GM12878 (cell line): ENCODE data around the gene ITGAL. TPM values are rescaled to one million over a fixed set of nuclear protein-coding genes. Genes with fewer than 3 reads are reported as not detected.

Source experiments
- BCL11A ChIP-seq: IDR thresholded peaks from 2 replicates; pipeline ENCODE4 v1.6.1; 2011; ENCODE audit warnings: low read depth, low read length
- BHLHE40 ChIP-seq, 2 experiments: fragments of 450-650 bp in 1 of 2; IDR thresholded peaks; 2 replicates each; pipeline ENCODE4 v1.6.1; 2011 to 2017; ENCODE audit warnings: low read depth in 2 of 2, borderline replicate concordance in 1 of 2, improper control_type of control experiment in 1 of 2, low read length in 1 of 2, mild to moderate bottlenecking in 1 of 2
- RELA ChIP-seq: fragments of 450-650 bp; IDR thresholded peaks from 2 replicates; pipeline ENCODE4 v1.8.0; 2014; ENCODE audit warnings: borderline replicate concordance; ENCODE audit not compliant: partially characterized antibody
- ZNF592 ChIP-seq: fragments of 450-650 bp; IDR thresholded peaks from 2 replicates; pipeline ENCODE4 v1.6.1; 2017; ENCODE audit warnings: mild to moderate bottlenecking, moderate library complexity
- polyA plus RNA-seq, 11 experiments: library from polyadenylated mRNA; depleted of rRNA in 4 of 11; unstranded in 6 of 11; stranded (reverse) in 5 of 11; fragments of >200 nt; fragmentation: Nextera tagmentation in 4 of 11; fragmentation: Illumina TruSeq in 1 of 11; extraction: Ambion mirVana in 4 of 11; extraction: Trizol in 1 of 11; gene quantifications; 1 replicate in 1 of 11; 2 replicates in 10 of 11; pipeline versions ENCODE4 v1.2.1 to v1.2.3, GENCODE V29; 2011 to 2016; ENCODE audit warnings: inconsistent platforms in 2 of 11, missing spikeins in 2 of 11, low read depth in 1 of 11
- total RNA-seq, 4 experiments: library from RNA; depleted of rRNA in 3 of 4; stranded (reverse); fragments of >200 nt in 3 of 4; fragmentation: Illumina TruSeq in 1 of 4; extraction: Trizol in 1 of 4; gene quantifications; 2 replicates each; pipeline versions ENCODE4 v1.2.1 to v1.2.3, GENCODE V29; 2013 to 2021
- TF ChIP-seq, protein P1 (sequence below): fragments of 450-650 bp; IDR thresholded peaks from 2 replicates; pipeline ENCODE4 v1.6.1; 2017; ENCODE audit warnings: borderline replicate concordance

The ITGAL gene
- total and polyA plus RNA-seq, 10 of the 15 experiments (the other 5 are each of a cell fraction or from before 2014, with no cell fraction given), result 10.7 to 170 (median 96.9) TPM

DNA sequence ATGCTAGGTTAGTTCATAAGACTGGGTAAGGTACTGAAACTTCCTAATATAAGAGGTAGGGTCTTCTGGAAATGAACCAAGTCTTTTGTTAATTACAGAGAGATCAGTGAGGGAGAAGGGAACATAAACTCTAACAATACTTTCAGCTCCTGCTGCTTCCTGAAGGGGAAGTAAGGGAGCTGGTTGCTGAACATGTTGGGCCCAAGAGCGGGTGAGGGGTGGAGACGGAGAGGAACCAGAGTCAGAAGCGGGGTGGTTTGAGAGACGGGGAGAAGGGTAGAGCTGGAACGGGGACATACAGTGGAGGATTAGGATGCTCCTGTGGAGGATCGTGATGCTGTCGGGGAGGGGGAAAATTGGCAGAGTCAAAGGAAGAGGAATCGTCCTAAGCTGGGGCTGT, 73.6 kb downstream of the ITGAL start (continued):
- TF ChIP-seq ZNF592 (no peak), RELA (no peak), BHLHE40 (IDR thresholded peaks at IDR 0.05; ENCODE audit: borderline replicate concordance in 1 of 2, low read depth in 2 of 2, low read length in 1 of 2) (no peak), BCL11A (no peak)
- TF ChIP-seq, protein P1, sequence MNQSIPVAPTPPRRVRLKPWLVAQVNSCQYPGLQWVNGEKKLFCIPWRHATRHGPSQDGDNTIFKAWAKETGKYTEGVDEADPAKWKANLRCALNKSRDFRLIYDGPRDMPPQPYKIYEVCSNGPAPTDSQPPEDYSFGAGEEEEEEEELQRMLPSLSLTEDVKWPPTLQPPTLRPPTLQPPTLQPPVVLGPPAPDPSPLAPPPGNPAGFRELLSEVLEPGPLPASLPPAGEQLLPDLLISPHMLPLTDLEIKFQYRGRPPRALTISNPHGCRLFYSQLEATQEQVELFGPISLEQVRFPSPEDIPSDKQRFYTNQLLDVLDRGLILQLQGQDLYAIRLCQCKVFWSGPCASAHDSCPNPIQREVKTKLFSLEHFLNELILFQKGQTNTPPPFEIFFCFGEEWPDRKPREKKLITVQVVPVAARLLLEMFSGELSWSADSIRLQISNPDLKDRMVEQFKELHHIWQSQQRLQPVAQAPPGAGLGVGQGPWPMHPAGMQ, result no peak
